Measurements from ENCODE around the gene CGB5.
"Not testable (repeated sequence)": the region's sequence is repeated elsewhere in the genome, so short reads cannot be mapped to it uniquely, and the experiment has no call there.

The CGB5 gene

GRCh38 chr19:49043548-49043947 lies at the start of gene CGB5:
TSS of gene CGB5 (plus strand) at chr19:49043848. CDS start at chr19:49044210, 362 bp downstream.
- DNase-seq (ENCODE audit: low read depth) = not testable (repeated sequence)

DNA sequence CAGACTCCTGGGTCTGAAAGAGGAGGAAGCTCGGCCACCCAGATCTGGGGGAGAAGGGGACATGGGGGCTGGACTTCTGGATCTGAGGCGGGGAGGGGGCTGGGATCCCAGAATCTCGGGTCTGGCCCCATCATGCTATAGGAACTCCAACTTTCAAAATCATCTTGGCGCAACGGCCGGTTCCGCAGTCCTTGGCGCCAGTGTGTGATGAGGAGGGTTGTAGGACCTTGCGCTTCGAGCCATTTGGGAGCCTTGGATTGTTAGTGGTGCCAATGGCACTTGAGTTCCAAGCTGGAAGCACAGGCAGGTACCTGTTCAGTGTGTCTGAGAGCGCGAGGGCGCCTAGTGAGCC lies 49.6 kb upstream of the CGB5 start:
- DNase-seq (ENCODE audit: low read depth) = no peak

- no peak for DNase-seq (ENCODE audit: low read depth)
These were observed 45.7 kb upstream of the CGB5 start for GRCh38 chr19:48997972-48998371.

DNA sequence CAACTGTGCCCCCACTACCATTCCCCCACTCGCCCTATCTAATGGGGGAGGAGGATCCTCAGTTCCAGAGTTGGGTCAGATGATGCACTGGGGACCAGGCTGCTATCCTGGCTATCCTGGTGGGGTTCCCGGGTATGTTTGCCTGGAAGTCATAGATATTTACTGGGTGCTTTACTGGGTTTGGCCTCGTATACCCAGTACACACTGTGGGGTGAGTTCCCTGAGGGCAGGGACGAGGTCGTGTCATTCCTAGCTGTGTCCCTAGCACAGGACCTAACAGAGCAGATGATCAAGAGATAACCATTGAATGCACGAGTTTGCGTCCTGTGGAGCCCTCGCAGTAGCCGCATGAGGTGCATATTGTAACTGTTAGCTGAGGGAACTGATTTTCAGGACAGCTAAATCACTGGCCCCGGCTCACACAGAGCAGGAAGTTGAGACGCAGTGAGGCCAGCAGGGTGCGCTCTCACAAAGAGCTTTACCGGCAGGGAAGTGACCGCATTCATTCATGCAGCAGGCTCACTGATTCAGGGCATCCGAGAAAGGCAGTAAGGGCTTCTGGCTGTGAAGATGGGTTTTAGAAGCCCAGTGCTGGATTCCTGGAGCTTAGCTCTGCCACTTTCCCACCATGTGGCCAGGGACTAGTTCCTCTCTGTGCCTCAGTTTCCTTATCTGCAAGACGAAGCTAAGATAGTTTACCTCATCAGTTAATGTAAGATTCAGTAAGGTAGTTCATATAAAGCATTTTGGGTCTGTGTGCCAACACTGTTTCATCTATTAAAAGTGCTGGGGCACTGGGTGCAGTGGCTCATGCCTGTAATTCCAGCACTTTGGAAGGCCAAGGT lies 43.9 kb upstream of the CGB5 start:
- DNase-seq (ENCODE audit: low read depth) = no peak

- DNase-seq (ENCODE audit: low read depth) = no peak
These were observed 39.5 kb upstream of the CGB5 start for GRCh38 chr19:49004133-49004532.

DNA sequence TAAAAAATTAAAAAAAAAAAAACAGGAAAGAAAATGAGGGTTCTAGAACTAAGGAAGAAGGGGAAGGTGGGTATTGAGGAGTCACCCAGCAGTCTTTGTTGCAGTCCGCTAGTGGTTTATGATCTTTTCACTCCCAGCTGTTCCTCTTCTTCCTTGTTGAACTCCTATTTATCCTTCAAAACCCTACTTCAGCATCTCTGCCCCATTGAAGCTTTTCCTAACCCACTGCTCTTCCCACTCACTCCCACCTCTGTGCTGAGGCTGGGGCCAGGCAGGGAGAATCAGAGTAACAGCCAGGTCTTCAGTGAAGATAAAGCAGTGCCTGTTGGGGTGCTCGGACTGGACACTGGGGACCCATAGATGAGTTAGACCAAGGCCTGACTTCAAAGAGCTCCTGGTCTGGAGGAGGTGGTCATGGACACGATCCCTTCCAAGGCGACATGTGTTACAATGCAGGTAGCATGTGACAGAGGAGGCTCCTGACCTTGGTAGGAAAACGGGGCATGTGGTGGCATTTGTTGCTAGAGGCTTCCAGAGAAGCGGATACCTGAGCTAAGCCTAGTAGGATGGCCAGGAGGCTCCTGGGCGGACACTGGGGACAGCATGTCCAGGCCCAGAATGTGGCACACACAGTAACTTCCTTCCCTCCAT lies 38.6 kb upstream of the CGB5 start:
- no peak for DNase-seq (ENCODE audit: low read depth)

DNA sequence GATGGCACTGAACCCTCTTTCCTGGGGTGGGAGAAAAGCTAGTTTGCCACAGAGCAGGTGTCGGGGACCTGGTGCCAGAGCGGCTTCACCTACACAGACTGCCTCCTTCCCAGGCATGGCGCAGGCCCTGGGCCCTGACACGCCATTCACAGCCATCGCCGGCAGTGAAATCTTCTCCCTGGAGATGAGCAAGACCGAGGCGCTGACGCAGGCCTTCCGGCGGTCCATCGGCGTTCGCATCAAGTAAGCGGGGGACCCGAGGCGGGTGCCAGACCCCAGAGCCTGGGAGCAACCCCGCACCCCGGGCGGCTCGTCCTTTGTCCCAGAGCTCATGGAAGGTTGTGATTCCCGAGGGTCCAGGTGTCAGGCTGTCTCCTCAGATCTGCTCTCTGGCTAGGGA lies 36.7 kb upstream of the CGB5 start:
- DNase-seq (ENCODE audit: low read depth) = no peak

- no peak for DNase-seq (ENCODE audit: low read depth)
These were observed 33.8 kb upstream of the CGB5 start for GRCh38 chr19:49009828-49010227.

DNA sequence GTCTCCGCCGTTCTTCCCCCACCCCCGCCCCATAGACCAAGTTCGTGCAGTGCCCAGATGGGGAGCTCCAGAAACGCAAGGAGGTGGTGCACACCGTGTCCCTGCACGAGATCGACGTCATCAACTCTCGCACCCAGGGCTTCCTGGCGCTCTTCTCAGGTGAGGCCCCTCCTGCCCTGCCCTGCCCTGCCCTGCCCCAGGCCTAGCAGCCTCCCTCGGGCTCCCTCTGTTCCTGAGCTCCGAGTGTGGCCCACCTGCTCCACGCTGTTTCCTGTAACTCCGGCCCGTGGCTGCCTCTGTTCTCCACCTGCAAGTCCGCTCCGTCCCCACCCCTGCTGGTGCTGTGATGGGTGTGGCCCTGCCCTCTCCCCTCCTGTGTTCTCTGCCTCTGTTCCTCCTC lies 33.2 kb upstream of the CGB5 start:
- DNase-seq (ENCODE audit: low read depth) = no peak

DNA sequence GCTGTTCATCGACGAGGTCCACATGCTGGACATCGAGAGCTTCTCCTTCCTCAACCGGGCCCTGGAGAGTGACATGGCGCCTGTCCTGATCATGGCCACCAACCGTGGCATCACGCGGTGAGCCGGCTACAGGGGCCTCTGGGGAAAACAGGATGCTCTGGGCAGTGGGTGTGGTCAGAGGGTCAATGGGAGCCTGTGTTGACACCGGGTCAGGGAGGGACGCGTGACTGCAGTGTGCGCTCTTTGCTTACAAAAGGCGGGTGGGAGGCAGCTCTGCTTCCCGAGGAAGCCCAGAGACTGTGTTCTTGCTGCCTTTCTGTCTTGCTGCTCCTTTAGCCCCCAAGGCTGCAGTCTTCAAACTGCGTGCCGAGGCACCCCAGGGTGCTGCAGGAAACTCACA lies 32.5 kb upstream of the CGB5 start:
- DNase-seq (ENCODE audit: low read depth) = no peak

DNA sequence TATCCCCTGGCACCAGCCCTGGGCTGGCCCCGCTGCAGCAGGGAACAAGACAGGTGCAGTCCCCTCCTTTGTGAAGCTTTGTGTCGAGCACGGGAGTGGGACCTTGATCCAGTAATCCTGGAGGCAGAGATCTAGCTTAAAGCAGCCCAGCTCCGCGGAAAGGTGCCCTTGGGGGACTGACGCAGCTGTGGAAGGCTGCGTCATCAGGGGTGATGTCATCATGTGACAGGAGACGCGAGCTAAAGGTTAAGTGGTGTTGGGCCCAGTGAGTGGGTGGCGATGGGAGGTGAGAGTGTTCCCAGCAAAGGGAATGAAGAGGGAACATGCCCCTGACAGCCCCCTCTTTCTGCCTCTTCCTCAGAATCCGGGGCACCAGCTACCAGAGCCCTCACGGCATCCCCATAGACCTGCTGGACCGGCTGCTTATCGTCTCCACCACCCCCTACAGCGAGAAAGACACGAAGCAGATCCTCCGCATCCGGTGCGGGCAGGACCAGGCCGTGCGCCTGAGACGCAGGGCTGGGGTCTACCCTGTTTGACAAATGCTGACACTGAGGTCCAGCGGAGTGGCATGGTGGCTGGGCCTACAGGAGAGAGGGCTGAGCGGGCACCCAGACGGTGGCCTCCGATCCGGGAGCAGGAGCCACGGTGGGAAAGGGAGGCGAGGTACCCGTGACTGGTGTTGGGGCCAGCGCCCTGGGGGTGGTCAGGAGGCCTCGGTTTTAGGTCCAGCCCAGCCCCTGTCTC lies 29.4 kb upstream of the CGB5 start:
- no peak for DNase-seq (ENCODE audit: low read depth)

DNA sequence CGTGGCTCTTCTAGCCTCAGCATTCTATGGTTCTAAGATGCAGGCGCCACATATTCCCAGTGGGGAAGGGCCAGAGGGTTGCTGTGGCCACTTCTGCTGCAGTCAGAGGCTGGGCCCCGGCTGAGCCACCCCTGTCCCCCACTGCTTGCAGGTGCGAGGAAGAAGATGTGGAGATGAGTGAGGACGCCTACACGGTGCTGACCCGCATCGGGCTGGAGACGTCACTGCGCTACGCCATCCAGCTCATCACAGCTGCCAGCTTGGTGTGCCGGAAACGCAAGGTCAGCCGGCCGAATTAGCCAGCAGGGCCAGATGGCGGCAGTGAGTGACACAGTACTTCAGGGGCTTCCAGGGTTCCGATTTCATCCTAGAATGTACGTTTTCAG lies 28.8 kb upstream of the CGB5 start:
- no peak for DNase-seq (ENCODE audit: low read depth)

- DNase-seq (ENCODE audit: low read depth) = no peak
These were observed 27.4 kb upstream of the CGB5 start for GRCh38 chr19:49016067-49016839.

DNA sequence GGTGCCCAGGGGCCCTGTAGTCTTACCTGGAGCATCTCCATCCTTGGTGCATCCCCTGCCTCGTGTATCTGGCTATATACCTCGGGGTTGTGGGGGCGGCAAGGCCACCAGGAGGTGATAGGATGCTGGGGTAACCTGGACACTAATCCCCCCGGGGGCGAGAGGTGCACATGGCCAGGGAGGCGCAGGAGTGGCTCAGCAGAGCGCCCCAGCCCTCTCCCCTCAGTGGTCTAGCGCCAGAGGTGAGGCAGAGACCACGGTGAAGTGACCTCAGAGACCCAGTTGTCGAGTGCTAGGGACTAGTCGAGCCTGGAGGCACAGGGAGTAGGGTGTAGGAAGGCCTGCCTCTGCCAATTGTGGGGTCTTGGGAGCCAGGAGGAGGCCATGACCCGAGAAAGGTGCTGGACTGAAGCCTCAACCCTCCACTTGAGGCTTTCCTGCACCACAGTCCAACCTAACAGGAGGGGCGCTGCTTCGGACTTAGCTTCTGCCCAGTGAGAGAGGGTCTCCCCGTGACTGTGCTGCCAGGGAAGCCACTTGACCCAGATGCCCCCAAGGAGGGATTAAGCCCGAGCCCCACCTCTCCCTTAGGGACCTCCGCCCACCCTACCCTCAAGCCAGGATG lies 26.5 kb upstream of the CGB5 start, which contains the start of gene LHB:
LHB (minus strand) TSS at position 51 of the 625 bp plus-strand sequence; CDS start at position 41, 10 bp downstream.
- DNase-seq (ENCODE audit: low read depth) = no peak

DNA sequence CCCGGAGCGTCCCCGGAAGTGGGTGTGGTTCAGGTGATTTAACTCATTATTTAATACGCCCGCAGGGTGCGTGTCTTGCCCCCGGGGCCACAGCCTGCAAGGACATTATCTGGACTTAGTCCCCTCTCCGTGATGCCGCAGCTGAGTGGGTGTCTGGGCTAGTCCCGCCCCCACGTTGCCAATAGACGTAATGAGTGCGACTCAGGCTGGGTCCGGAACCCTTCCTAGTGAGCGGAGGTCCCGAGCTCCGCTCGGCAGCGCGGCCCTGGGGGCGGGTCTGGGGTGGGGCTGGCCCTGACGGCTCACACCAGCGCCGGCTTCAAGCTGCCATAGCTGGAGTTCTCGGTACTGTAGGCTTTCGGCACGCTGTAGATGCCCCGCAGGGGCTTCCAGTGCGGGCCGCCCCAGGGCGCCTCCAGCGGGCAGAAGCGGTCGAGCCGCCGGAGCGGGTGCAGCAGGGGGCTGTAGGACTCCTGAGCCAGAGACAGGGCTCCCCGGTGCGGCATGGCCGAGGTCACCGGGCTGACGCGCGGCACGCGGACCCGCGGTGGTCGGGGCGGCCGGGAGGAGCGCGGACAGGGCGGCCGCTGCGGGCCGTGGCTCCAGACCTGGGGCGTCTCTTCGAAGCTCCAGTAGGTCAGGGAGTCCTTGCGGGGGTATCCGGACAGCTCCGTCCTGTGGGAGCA lies 25.8 kb upstream of the CGB5 start:
- DNase-seq (ENCODE audit: low read depth) = no peak

GRCh38 chr19:49018388-49019241 lies 25.0 kb upstream of the CGB5 start:
- DNase-seq (ENCODE audit: low read depth) = not testable (repeated sequence)

DNA sequence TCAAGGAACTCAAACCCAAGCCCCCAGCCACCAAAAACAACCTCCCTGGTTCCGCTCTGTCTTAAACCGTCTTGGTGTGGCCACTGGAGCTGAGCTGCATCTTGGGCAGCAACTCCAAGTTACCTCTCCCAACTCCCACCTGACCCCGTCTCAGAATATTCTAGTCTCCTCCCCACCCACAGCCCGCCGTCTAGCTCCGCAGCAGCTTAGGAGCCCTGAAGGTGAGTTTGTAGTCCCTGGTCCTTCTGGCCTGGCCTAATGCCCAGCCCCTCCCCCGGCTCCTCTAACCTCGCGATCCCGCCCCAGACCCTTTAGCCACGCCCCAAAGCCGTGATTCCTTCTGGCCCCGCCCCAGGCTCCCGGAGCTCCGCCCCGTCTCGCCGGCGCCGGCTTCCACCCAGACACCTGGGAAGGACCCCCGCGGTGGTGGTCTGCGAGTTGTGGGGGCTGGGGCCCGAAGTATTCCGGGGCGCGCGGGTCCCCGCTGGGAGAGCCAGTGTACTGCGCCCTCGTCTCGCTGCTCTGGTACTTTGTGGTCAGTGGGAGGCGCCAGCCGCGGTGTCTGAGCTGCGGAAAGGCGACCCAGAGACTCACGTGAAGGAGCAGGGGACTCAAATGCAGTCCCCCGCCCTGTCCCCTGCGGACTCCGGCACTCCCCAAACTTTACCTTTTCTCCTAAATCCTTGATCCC lies 24.3 kb upstream of the CGB5 start:
- peak; percentile 3 for DNase-seq (ENCODE audit: low read depth)

DNA sequence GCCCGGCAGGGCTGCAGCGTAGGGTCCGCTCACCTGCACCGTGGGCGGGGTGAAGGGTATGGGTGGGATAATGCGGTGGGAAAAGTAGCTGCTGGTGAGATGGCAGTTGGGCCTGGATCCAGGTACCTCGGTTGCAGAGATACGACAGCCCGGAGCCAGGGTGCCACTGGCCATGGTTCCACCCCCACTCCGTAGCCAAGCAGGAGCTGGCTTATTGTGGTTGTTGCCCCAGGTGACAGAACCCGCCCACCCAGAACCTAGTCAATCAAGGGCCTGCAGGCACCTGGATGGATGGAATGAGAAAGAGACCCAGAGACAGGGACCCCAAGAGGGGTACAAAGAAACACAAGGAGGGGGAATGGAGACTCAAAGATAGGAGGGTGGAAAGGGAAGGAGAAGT lies 23.3 kb upstream of the CGB5 start:
- no peak for DNase-seq (ENCODE audit: low read depth)
